ENCODE measurements around the gene MAP3K4. TPM values are rescaled to one million over a fixed set of nuclear protein-coding genes. Genes with fewer than 3 reads are reported as not detected.
"Not testable (repeated sequence)": the region's sequence is repeated elsewhere in the genome, so short reads cannot be mapped to it uniquely, and the experiment has no call there.

The MAP3K4 gene
- total RNA-seq, 1 experiment from 2014 or later = 27.9 TPM

- no peaks in the 10 kb centered on the region for H3K79me2 ChIP-seq (ENCODE audit: low read length)
- no peaks in the 10 kb centered on the region for H3F3A ChIP-seq (ENCODE audit: low read length, unreplicated experiment)
- H3K4me3 ChIP-seq (ENCODE audit: low read length) = no peak overlapping the region
- TF ChIP-seq EZH2phosphoT487 (IDR thresholded peaks at IDR 0.05; ENCODE audit: borderline replicate concordance, low read length) (no peak), EZH2 (IDR thresholded peaks at IDR 0.05; ENCODE audit: low read length, unreplicated experiment) (no peak), CTCF (conservative IDR thresholded peaks at IDR 0.05; ENCODE audit: low read depth, low read length) (no peak)
- H3K4me1 ChIP-seq (ENCODE audit: insufficient read depth, low read length) = peaks cover 4% of the 10 kb centered on the region; the same call in 1 of the 2 replicates
- no peak overlapping the region for H3K9ac ChIP-seq (ENCODE audit: low read length)
- H3K9me3 ChIP-seq (ENCODE audit: low read length) = no peaks in the 10 kb centered on the region
- H3K27ac ChIP-seq (ENCODE audit: low read length) = no peak overlapping the region
- no peaks in the 10 kb centered on the region for H3K9me2 ChIP-seq (replicated peaks; ENCODE audit: low read length)
- ChIA-PET POLR2A (ENCODE audit: unreplicated experiment) (no interaction called here), CTCF (no interaction called here)
- no peak overlapping the region for H3K4me2 ChIP-seq (ENCODE audit: low read length)
- H3K36me3 ChIP-seq (ENCODE audit: low read depth, low read length) = no peaks in the 10 kb centered on the region
- H3K27me3 ChIP-seq (ENCODE audit: low read length) = no peaks in the 10 kb centered on the region
- no peak overlapping the region for H2AFZ ChIP-seq (ENCODE audit: low read length)
- no peaks in the 10 kb centered on the region for H4K20me1 ChIP-seq (ENCODE audit: low read length)
- intact Hi-C loops (cut with micrococcal nuclease) = no loop called here
- DNase-seq (no peak), ATAC-seq (no peak)
- no TSS peak for BruUV-seq (replicated peaks)
Observed at GRCh38 chr6:160974304-160974771, 17.2 kb upstream of the MAP3K4 start.

- Histone ChIP-seq H3K4me3 (ENCODE audit: low read length) (no peak overlapping the region), H3K9ac (ENCODE audit: low read length) (no peak overlapping the region), H3K27ac (ENCODE audit: low read length) (no peak overlapping the region), H4K20me1 (ENCODE audit: low read length) (no peaks in the 10 kb centered on the region), H3K4me2 (ENCODE audit: low read length) (no peak overlapping the region), H3K27me3 (ENCODE audit: low read length) (no peaks in the 10 kb centered on the region), H3F3A (ENCODE audit: low read length, unreplicated experiment) (no peaks in the 10 kb centered on the region), H3K79me2 (ENCODE audit: low read length) (no peaks in the 10 kb centered on the region), H3K4me1 (ENCODE audit: insufficient read depth, low read length) (peaks cover 4% of the 10 kb centered on the region; the same call in 1 of the 2 replicates), H2AFZ (ENCODE audit: low read length) (no peak overlapping the region), H3K9me3 (ENCODE audit: low read length) (no peaks in the 10 kb centered on the region), H3K36me3 (ENCODE audit: low read depth, low read length) (no peaks in the 10 kb centered on the region), H3K9me2 (replicated peaks; ENCODE audit: low read length) (no peaks in the 10 kb centered on the region)
- DNase-seq (no peak), ATAC-seq (no peak)
- intact Hi-C loops (cut with micrococcal nuclease) = no loop called here
- TF ChIP-seq EZH2phosphoT487 (IDR thresholded peaks at IDR 0.05; ENCODE audit: borderline replicate concordance, low read length) = no peak
- no peak for TF ChIP-seq EZH2 (IDR thresholded peaks at IDR 0.05; ENCODE audit: low read length, unreplicated experiment)
- no peak for TF ChIP-seq CTCF (conservative IDR thresholded peaks at IDR 0.05; ENCODE audit: low read depth, low read length)
- CTCF ChIA-PET = no interaction called here
- POLR2A ChIA-PET (ENCODE audit: unreplicated experiment) = no interaction called here
- no TSS peak for BruUV-seq (replicated peaks)
Observed at GRCh38 chr6:160975162-160975561, 16.4 kb upstream of the MAP3K4 start.

- H4K20me1 ChIP-seq (ENCODE audit: low read length); DNase-seq; H2AFZ ChIP-seq (ENCODE audit: low read length); BruUV-seq (replicated peaks); H3K9me3 ChIP-seq (ENCODE audit: low read length); H3K4me1 ChIP-seq (ENCODE audit: insufficient read depth, low read length); H3K27me3 ChIP-seq (ENCODE audit: low read length); CTCF ChIA-PET; H3K27ac ChIP-seq (ENCODE audit: low read length); H3K36me3 ChIP-seq (ENCODE audit: low read depth, low read length); H3K4me3 ChIP-seq (ENCODE audit: low read length); POLR2A ChIA-PET (ENCODE audit: unreplicated experiment); H3K9ac ChIP-seq (ENCODE audit: low read length); H3K79me2 ChIP-seq (ENCODE audit: low read length); ATAC-seq; H3K9me2 ChIP-seq (replicated peaks; ENCODE audit: low read length); H3K4me2 ChIP-seq (ENCODE audit: low read length); intact Hi-C loops (cut with micrococcal nuclease); H3F3A ChIP-seq (ENCODE audit: low read length, unreplicated experiment): not testable (repeated sequence)
Observed at GRCh38 chr6:160975961-160976360, 15.6 kb upstream of the MAP3K4 start.
